ENCODE measurements around the gene MBTPS1. TPM values are rescaled to one million over a fixed set of nuclear protein-coding genes. Genes with fewer than 3 reads are reported as not detected.
A peak's percentile ranks its signal among the peaks of the same experiment; 100 is the strongest.

The MBTPS1 gene
- total RNA-seq, 1 experiment from 2014 or later, result 66.2 TPM

- H3K36me3 ChIP-seq, result peaks cover 6% of the 10 kb centered on the region
- H3K4me3 ChIP-seq, result no peak overlapping the region
- H3K27me3 ChIP-seq, result no peaks in the 10 kb centered on the region
- no peaks in the 10 kb centered on the region for H3K9me3 ChIP-seq
- DNase-seq, result no peak
These were observed 27.9 kb downstream of the MBTPS1 start for GRCh38 chr16:84088695-84089395.

GRCh38 chr16:84087466-84088151 lies 29.1 kb downstream of the MBTPS1 start:
- Histone ChIP-seq H3K9me3 (no peaks in the 10 kb centered on the region), H3K4me3 (no peak overlapping the region), H3K27me3 (no peaks in the 10 kb centered on the region), H3K36me3 (peaks cover 6% of the 10 kb centered on the region)
- no peak for DNase-seq

GRCh38 chr16:84087001-84087400 lies 29.7 kb downstream of the MBTPS1 start:
- peaks cover 6% of the 10 kb centered on the region for H3K36me3 ChIP-seq
- H3K27me3 ChIP-seq, result no peaks in the 10 kb centered on the region
- no peak overlapping the region for H3K4me3 ChIP-seq
- H3K9me3 ChIP-seq, result no peaks in the 10 kb centered on the region
- DNase-seq, result no peak

DNA sequence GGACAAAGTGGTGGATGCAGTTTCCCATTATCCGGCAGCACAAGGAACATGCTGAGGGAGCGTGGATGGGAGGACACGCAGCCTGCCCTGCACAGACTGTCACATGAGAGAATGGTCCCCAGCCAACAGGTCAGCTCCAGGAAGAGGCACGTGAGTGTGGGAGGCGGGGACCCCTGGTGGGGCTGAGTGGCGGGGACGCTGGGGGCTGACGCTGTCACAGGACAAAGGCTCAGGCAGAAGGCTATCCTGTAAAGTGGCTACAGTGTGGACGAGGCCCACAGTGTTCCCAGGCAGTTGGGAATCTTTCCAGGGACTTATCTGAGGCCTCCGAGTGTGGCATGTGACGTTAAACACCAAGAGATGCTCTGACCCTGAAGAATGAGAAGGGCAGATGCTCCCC lies 30.4 kb downstream of the MBTPS1 start:
- H3K4me3 ChIP-seq, result no peak overlapping the region
- no peaks in the 10 kb centered on the region for H3K27me3 ChIP-seq
- DNase-seq, result no peak
- H3K9me3 ChIP-seq, result no peaks in the 10 kb centered on the region
- peaks cover 6% of the 10 kb centered on the region for H3K36me3 ChIP-seq

DNA sequence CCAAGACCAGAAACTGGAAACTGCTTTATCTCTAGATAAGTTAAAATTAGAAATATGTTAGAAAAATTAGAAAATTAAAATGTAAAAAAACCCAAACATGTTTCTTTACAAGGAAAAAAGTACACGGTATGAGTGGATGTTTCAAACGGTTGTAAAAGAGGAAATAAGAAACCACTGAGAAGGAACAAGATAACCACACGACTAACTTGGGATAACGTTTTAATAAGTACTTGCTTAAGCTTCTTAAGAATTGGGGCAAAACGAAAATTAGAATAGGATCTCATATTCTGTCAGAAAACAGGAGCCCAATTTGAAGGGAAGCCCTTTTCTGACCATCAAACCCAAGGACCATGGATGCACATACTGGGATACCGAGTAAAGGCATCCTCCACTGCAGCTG lies 31.0 kb downstream of the MBTPS1 start:
- Histone ChIP-seq H3K36me3 (peaks cover 6% of the 10 kb centered on the region), H3K4me3 (no peak overlapping the region), H3K9me3 (no peaks in the 10 kb centered on the region), H3K27me3 (no peaks in the 10 kb centered on the region)
- DNase-seq, result no peak

- no peak overlapping the region for H3K4me3 ChIP-seq
- no peaks in the 10 kb centered on the region for H3K27me3 ChIP-seq
- H3K9me3 ChIP-seq, result no peaks in the 10 kb centered on the region
- H3K36me3 ChIP-seq, result peaks cover 6% of the 10 kb centered on the region
- no peak for DNase-seq
These were observed 31.5 kb downstream of the MBTPS1 start for GRCh38 chr16:84085271-84085667.

GRCh38 chr16:84084570-84085270 lies 32.0 kb downstream of the MBTPS1 start:
- Histone ChIP-seq H3K9me3 (no peaks in the 10 kb centered on the region), H3K27me3 (no peaks in the 10 kb centered on the region), H3K4me3 (no peak overlapping the region), H3K36me3 (peaks cover 8% of the 10 kb centered on the region)
- peak; percentile 45 for DNase-seq

DNA sequence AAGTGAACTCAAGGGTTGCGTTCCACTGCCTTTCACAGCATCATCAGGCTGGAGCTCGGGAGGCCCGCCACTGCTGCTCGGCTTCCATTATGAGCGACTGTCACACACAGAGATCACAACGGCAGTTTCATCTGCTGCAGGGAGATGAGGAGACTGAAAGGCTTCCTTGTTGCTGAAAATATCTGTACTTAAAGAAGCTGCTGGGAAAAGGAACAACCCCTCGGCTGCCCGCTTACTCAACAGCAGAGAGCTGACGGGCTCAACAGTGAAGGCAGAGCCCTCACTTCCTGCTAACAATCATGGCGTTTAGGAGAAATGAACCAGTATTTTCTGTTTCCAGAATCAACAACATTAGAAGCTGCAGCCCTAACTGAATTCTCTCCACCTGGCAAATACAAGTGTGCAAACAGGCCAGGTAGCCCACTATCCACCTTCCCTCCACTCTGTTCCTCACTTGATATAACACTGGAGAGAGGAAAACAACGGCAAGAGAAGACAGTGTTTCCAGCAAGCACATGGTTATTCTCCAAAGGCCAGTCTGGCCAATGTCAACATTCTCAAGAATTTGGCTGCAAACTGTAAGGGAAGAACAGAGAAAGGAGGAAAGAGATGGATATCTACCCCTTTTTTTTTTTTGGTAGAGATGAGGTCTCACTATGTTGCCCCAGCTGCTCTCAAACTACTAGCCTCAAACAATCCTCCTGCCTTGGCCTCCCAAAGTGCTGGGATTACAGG lies 33.7 kb downstream of the MBTPS1 start:
- Histone ChIP-seq H3K36me3 (peaks cover 8% of the 10 kb centered on the region), H3K27me3 (no peaks in the 10 kb centered on the region), H3K9me3 (no peaks in the 10 kb centered on the region), H3K4me3 (no peak overlapping the region)
- DNase-seq, result no peak

DNA sequence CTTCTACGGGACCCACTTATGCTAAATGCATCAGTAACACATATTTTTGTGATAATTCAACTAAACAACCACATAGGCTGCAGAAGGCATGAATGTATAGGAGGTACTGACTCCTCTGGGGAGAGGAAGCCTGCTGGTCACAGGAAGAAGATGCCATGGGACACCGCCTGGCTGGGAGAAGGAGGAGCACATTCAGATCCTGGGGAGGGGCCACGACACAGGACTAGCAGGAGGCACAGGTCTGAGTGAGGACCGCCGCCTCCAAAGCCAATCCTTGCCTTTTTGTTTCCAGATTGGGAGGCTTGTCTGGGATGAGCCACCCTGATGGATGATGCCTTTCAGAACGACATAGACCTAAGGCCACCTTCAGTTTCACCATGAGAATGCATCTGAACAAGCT lies 34.6 kb downstream of the MBTPS1 start:
- DNase-seq, result no peak
- Histone ChIP-seq H3K27me3 (no peaks in the 10 kb centered on the region), H3K9me3 (no peaks in the 10 kb centered on the region), H3K4me3 (no peak overlapping the region), H3K36me3 (peaks cover 8% of the 10 kb centered on the region)

GRCh38 chr16:84081446-84081989 lies 35.2 kb downstream of the MBTPS1 start:
- H3K27me3 ChIP-seq, result no peaks in the 10 kb centered on the region
- no peak overlapping the region for H3K4me3 ChIP-seq
- peaks cover 8% of the 10 kb centered on the region for H3K36me3 ChIP-seq
- no peak for DNase-seq
- no peaks in the 10 kb centered on the region for H3K9me3 ChIP-seq

GRCh38 chr16:84080813-84081212 lies 35.9 kb downstream of the MBTPS1 start:
- DNase-seq, result no peak
- peaks cover 8% of the 10 kb centered on the region for H3K36me3 ChIP-seq
- no peaks in the 10 kb centered on the region for H3K9me3 ChIP-seq
- H3K27me3 ChIP-seq, result no peaks in the 10 kb centered on the region
- no peak overlapping the region for H3K4me3 ChIP-seq

DNA sequence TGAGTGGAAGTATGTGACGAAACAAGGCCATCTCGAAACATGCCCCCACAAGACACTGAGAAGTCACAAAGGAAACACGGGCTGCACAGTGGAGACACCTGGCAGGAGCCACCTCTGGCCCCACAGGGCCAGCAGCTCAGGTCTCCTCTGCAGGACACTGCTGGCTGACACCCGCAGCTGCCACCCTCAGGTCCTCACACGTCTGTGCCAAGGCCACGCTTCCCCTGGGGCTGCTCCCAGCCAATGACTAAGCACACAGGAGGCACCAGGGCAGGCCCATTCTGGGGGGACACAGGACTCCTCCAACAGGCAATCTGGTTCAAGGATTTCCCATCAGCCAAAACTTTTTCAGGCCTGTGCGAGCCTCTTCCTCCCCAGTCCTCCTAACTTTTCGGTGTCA lies 36.4 kb downstream of the MBTPS1 start:
- Histone ChIP-seq H3K36me3 (peaks cover 8% of the 10 kb centered on the region), H3K9me3 (no peaks in the 10 kb centered on the region), H3K27me3 (no peaks in the 10 kb centered on the region), H3K4me3 (no peak overlapping the region)
- DNase-seq, result no peak

DNA sequence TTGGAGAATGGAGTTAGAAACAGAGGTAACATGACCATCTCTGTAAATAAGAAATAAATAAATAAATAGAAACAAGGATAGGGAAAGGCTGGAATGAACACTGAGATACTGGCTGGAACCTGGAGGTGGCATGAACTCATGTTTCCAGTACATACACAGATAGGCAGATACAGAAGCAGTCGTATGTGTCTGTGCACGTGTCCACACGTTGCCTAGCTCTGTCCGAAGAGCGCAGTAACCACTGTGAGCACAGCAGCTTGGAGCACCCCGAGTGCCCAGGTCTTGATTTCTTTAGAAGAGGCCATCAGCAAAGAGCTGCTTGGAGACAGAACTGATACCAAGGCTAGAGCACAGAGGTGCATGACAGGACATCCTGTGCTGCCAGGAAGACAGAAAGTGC lies 37.1 kb downstream of the MBTPS1 start:
- no peak for DNase-seq

GRCh38 chr16:84075376-84075775 lies 41.4 kb downstream of the MBTPS1 start:
- DNase-seq, result no peak
- Histone ChIP-seq H3K27me3 (no peaks in the 10 kb centered on the region), H3K4me3 (no peak overlapping the region), H3K9me3 (no peaks in the 10 kb centered on the region), H3K36me3 (peaks cover 7% of the 10 kb centered on the region)

More for the DNA sequence above, 37.1 kb downstream of the MBTPS1 start:
- no peaks in the 10 kb centered on the region for H3K27me3 ChIP-seq
- no peak overlapping the region for H3K4me3 ChIP-seq
- H3K36me3 ChIP-seq, result peaks cover 8% of the 10 kb centered on the region
- no peaks in the 10 kb centered on the region for H3K9me3 ChIP-seq

GRCh38 chr16:84074721-84075120 lies 42.0 kb downstream of the MBTPS1 start:
- no peaks in the 10 kb centered on the region for H3K27me3 ChIP-seq
- H3K9me3 ChIP-seq, result no peaks in the 10 kb centered on the region
- H3K36me3 ChIP-seq, result peaks cover 4% of the 10 kb centered on the region
- no peak for DNase-seq
- H3K4me3 ChIP-seq, result no peak overlapping the region

DNA sequence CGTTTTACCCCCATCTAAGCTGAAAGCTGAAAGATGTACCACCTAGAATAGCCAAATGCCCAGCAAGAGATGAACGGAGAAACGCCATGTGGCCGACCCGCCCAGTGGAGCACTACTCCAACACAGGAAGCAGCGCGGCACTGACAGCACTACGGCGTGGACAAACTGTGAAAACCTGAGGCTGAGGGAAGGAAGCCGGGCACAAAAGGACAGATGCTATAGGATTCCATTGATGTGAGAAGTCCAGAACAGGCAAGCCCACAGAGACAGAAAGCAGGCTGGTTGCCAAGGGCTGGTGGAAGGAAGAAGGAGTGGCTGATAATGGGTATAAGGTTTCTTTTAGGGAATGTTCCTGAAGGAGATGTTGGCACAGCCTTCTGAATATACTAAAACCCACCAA lies 44.7 kb downstream of the MBTPS1 start:
- no peaks in the 10 kb centered on the region for H3K27me3 ChIP-seq
- peak; percentile 28 for DNase-seq
- peaks cover 7% of the 10 kb centered on the region for H3K36me3 ChIP-seq
- H3K9me3 ChIP-seq, result no peaks in the 10 kb centered on the region
- H3K4me3 ChIP-seq, result no peak overlapping the region

DNA sequence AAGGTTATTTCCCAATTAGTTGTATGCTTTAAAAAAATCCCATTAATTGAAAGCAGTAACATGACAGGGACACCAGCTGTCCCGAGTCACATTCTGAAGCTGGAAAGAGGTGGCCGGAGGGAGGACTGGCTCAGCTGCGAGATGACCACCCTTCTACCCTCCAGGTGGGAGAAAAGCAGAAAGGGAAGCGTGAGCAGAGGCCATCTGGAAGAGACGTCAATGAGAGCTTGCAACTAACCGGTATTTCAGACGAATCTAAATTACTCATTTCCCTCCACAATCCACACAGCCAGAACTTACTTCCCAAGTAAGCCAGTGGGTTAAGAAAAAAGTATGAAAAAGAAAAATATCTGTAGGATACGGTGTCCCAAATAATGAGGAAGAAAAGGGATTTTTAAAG lies 45.6 kb downstream of the MBTPS1 start:
- Histone ChIP-seq H3K27me3 (no peaks in the 10 kb centered on the region), H3K36me3 (peaks cover 7% of the 10 kb centered on the region), H3K9me3 (no peaks in the 10 kb centered on the region), H3K4me3 (no peak overlapping the region)
- DNase-seq, result no peak

Measured in MG63 (cell line).